Endothelial cell (in vitro differentiated cells): ENCODE data around the gene VWA8. TPM values are rescaled to one million over a fixed set of nuclear protein-coding genes. Genes with fewer than 3 reads are reported as not detected.

Experiments
- DNase-seq: peaks from one replicate; pipeline ENCODE4 v3.0.0; 2021; ENCODE audit warnings: low spot score
- H3K27ac Mint-ChIP-seq: one replicate; pipeline ENCODE4 v1.8.0; 2021; ENCODE audit warnings: mixed read lengths, inconsistent platforms; ENCODE audit not compliant: unreplicated experiment
- H3K27me3 Mint-ChIP-seq: one replicate; pipeline ENCODE4 v1.8.0; 2021; ENCODE audit warnings: mild to moderate bottlenecking, moderate library complexity, mixed read lengths, inconsistent platforms; ENCODE audit not compliant: unreplicated experiment
- H3K36me3 Mint-ChIP-seq: one replicate; pipeline ENCODE4 v1.8.0; 2021; ENCODE audit warnings: mild to moderate bottlenecking, low read depth, mixed read lengths, inconsistent platforms; ENCODE audit not compliant: unreplicated experiment
- H3K4me1 Mint-ChIP-seq: one replicate; pipeline ENCODE4 v1.8.0; 2021; ENCODE audit warnings: mild to moderate bottlenecking, mixed read lengths, inconsistent platforms; ENCODE audit not compliant: unreplicated experiment
- H3K4me3 Mint-ChIP-seq: one replicate; pipeline ENCODE4 v1.8.0; 2021; ENCODE audit warnings: mild to moderate bottlenecking, mixed read lengths, inconsistent platforms; ENCODE audit not compliant: unreplicated experiment
- H3K9me3 Mint-ChIP-seq: one replicate; pipeline ENCODE4 v1.8.0; 2021; ENCODE audit warnings: mixed read lengths, inconsistent platforms; ENCODE audit not compliant: unreplicated experiment
- CTCF ChIP-seq: fragments of 200-600 bp; sonication (generic); IDR thresholded peaks from one replicate; pipeline ENCODE4 v1.5.0; 2021; ENCODE audit warnings: antibody characterized with exemption; ENCODE audit not compliant: unreplicated experiment
- total RNA-seq: library from RNA; stranded (reverse); fragmentation: NEBNext Ultra II Directional; extraction: Animal tissue kit (Norgen Biotek cat#: 25700); gene quantifications from one replicate; pipeline ENCODE4 v1.2.1, GENCODE V29; 2021; ENCODE audit not compliant: unreplicated experiment

VWA8 gene
- total RNA-seq, 1 donor from 2014 or later: 8.2 TPM

- H3K9me3 Mint-ChIP-seq: no peaks in the 10 kb centered on the region
- no peaks in the 10 kb centered on the region for H3K27me3 Mint-ChIP-seq
- no peak for TF ChIP-seq CTCF
- no peak for DNase-seq
- H3K4me1 Mint-ChIP-seq: no peaks in the 10 kb centered on the region
- peaks cover 4% of the 10 kb centered on the region for H3K36me3 Mint-ChIP-seq
- H3K4me3 Mint-ChIP-seq: no peak overlapping the region
- H3K27ac Mint-ChIP-seq: no peak overlapping the region
Observed at GRCh38 chr13:41597348-41598041, 363.4 kb downstream of the VWA8 start.

- no peak for TF ChIP-seq CTCF
- DNase-seq: no peak
- Mint-ChIP-seq H3K36me3 (peaks cover 3% of the 10 kb centered on the region), H3K9me3 (no peaks in the 10 kb centered on the region), H3K4me3 (no peak overlapping the region), H3K27me3 (no peaks in the 10 kb centered on the region), H3K27ac (no peak overlapping the region), H3K4me1 (no peaks in the 10 kb centered on the region)
Observed at GRCh38 chr13:41596190-41596589, 364.7 kb downstream of the VWA8 start.

GRCh38 chr13:41595298-41595697, 365.6 kb downstream of the VWA8 start:
- Mint-ChIP-seq H3K4me1 (no peaks in the 10 kb centered on the region), H3K4me3 (no peak overlapping the region)
- no peak for TF ChIP-seq CTCF

GRCh38 chr13:41590643-41591042, 370.3 kb downstream of the VWA8 start:
- Mint-ChIP-seq H3K27me3 (no peaks in the 10 kb centered on the region), H3K9me3 (no peaks in the 10 kb centered on the region), H3K36me3 (no peaks in the 10 kb centered on the region), H3K4me1 (no peaks in the 10 kb centered on the region), H3K27ac (no peak overlapping the region), H3K4me3 (no peak overlapping the region)
- DNase-seq: no peak
- TF ChIP-seq CTCF: no peak

More at GRCh38 chr13:41595298-41595697, 365.6 kb downstream of the VWA8 start:
- Mint-ChIP-seq H3K36me3 (no peaks in the 10 kb centered on the region), H3K27ac (no peak overlapping the region), H3K27me3 (no peaks in the 10 kb centered on the region), H3K9me3 (no peaks in the 10 kb centered on the region)
- no peak for DNase-seq

GRCh38 chr13:41590122-41590521, 370.8 kb downstream of the VWA8 start:
- H3K9me3 Mint-ChIP-seq: no peaks in the 10 kb centered on the region
- H3K27ac Mint-ChIP-seq: no peak overlapping the region

More at GRCh38 chr13:41590122-41590521, 370.8 kb downstream of the VWA8 start:
- H3K27me3 Mint-ChIP-seq: no peaks in the 10 kb centered on the region
- no peak overlapping the region for H3K4me3 Mint-ChIP-seq
- TF ChIP-seq CTCF: no peak
- no peaks in the 10 kb centered on the region for H3K36me3 Mint-ChIP-seq
- DNase-seq: no peak
- no peaks in the 10 kb centered on the region for H3K4me1 Mint-ChIP-seq
